Brain microvascular endothelial cell (primary cell): ENCODE results near the gene RRP8.

Source experiments
- DNase-seq: peaks from one replicate; pipeline ENCODE4 v3.0.0-alpha.2; 2020
- H3K27ac ChIP-seq: fragments of 250-450 bp; sonication (Bioruptor Pico); 2 replicates; pipeline ENCODE4 v1.5.1; 2020; ENCODE audit warnings: mild to moderate bottlenecking, moderate library complexity
- H3K27me3 ChIP-seq: fragments of 250-450 bp; sonication (Bioruptor Pico); replicated peaks from 2 replicates; pipeline ENCODE4 v1.5.1; 2020; ENCODE audit warnings: mild to moderate bottlenecking
- H3K36me3 ChIP-seq: fragments of 250-450 bp; sonication (Bioruptor Pico); replicated peaks from 2 replicates; pipeline ENCODE4 v1.5.1; 2020; ENCODE audit warnings: mild to moderate bottlenecking
- H3K4me3 ChIP-seq: 2 replicates; pipeline ENCODE4 v1.5.1; 2011; ENCODE audit warnings: low read depth, mild to moderate bottlenecking, control low read depth, low read length, moderate library complexity
- in situ Hi-C: cut with HindIII; loops from 2 replicates; pipeline ENCODE4 v1.10.0; 2017; ENCODE audit warnings: low sequenced_read_pairs, low pct_ligation_motif_present
- TF ChIP-seq, protein P1 (sequence below): IDR thresholded peaks from 2 replicates; pipeline ENCODE4 v1.5.1; 2011; ENCODE audit warnings: low read depth, mild to moderate bottlenecking, moderate library complexity, low read length, control low read depth, inconsistent platforms; ENCODE audit errors: missing control alignments

Gene RRP8

DNA sequence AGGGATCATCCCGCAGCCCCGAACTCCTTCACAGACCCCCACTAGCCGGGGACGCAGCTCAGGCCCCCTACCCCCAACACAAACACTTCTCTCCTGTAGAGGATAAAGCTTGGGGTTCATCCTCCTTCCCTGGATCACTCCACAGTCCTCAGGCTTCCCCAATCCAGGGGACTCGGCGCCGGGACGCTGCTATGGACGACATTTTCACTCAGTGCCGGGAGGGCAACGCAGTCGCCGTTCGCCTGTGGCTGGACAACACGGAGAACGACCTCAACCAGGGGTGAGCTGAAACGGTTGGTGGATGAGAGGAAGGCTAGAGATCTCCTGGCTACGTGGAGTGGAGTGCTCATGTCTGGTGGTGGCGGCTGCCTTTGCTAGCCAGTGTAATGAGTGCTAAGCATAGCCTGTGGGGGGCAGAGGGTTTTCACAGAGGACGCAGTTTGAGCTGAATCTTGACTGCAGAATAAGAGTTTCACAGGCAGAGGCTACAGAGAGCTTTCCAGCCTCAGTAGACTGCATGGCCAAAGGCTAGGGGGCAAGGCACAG is 738 bp upstream of the RRP8 start:
- peaks cover 33% of the 10 kb centered on the region for H3K36me3 ChIP-seq
- TF ChIP-seq, protein P1, sequence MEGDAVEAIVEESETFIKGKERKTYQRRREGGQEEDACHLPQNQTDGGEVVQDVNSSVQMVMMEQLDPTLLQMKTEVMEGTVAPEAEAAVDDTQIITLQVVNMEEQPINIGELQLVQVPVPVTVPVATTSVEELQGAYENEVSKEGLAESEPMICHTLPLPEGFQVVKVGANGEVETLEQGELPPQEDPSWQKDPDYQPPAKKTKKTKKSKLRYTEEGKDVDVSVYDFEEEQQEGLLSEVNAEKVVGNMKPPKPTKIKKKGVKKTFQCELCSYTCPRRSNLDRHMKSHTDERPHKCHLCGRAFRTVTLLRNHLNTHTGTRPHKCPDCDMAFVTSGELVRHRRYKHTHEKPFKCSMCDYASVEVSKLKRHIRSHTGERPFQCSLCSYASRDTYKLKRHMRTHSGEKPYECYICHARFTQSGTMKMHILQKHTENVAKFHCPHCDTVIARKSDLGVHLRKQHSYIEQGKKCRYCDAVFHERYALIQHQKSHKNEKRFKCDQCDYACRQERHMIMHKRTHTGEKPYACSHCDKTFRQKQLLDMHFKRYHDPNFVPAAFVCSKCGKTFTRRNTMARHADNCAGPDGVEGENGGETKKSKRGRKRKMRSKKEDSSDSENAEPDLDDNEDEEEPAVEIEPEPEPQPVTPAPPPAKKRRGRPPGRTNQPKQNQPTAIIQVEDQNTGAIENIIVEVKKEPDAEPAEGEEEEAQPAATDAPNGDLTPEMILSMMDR: peak; percentile 42
- in situ Hi-C loops: no loop called here
- no peaks in the 10 kb centered on the region for H3K27me3 ChIP-seq
- peak overlapping the region; percentile 55 for H3K27ac ChIP-seq
- peak overlapping the region; percentile 97 for H3K4me3 ChIP-seq
- DNase-seq: peak; percentile 63

- H3K27ac ChIP-seq: no peak overlapping the region
- in situ Hi-C loops: no loop called here
Observed at GRCh38 chr11:6602096-6602940, 1.1 kb downstream of the RRP8 start.

DNA sequence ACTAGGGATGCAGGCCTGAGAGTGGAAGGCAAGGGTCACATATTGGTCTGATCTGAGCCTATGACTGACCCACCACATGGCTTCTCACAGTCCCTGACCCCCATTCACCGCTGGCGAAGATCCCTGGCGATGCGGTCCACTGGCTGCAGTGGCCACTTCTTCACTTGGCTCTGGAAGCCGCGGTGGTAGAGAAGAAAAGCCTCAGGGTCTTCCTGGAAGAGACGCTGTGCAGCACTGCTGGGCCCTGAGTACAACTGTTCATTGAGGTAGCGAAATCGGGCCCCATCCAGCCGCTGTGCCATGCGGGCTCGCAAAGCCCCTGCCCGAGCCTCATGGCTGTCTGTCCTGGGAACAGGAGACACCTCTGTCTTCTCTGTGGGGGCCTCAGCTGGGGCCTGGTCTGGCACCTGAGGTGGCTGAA is 2.4 kb downstream of the RRP8 start:
- Histone ChIP-seq H3K27ac (no peak overlapping the region), H3K36me3 (peaks cover 25% of the 10 kb centered on the region), H3K4me3 (no peak overlapping the region), H3K27me3 (no peaks in the 10 kb centered on the region)
- TF ChIP-seq, protein P1: no peak
- in situ Hi-C loops: no loop called here
- DNase-seq: no peak

More at GRCh38 chr11:6602096-6602940, 1.1 kb downstream of the RRP8 start:
- Histone ChIP-seq H3K4me3 (peak overlapping the region; percentile 97), H3K27me3 (no peaks in the 10 kb centered on the region), H3K36me3 (peaks cover 25% of the 10 kb centered on the region)
- no peak for DNase-seq
- TF ChIP-seq, protein P1: no peak

- H3K27me3 ChIP-seq: no peaks in the 10 kb centered on the region
- in situ Hi-C loops: no loop called here
- TF ChIP-seq, protein P1: no peak
- no peak overlapping the region for H3K27ac ChIP-seq
- H3K4me3 ChIP-seq: no peak overlapping the region
- DNase-seq: no peak
- peaks cover 25% of the 10 kb centered on the region for H3K36me3 ChIP-seq
Observed at GRCh38 chr11:6599881-6600390, 3.5 kb downstream of the RRP8 start.

GRCh38 chr11:6599449-6599848 is 4.0 kb downstream of the RRP8 start:
- peaks cover 27% of the 10 kb centered on the region for H3K36me3 ChIP-seq
- TF ChIP-seq, protein P1: no peak

More at GRCh38 chr11:6599449-6599848, 4.0 kb downstream of the RRP8 start:
- DNase-seq: no peak
- no peak overlapping the region for H3K27ac ChIP-seq
- H3K27me3 ChIP-seq: no peaks in the 10 kb centered on the region
- in situ Hi-C loops: no loop called here
- no peak overlapping the region for H3K4me3 ChIP-seq
